Activated CD8-positive, alpha-beta memory T cell treated with anti-CD3 and anti-CD28 coated beads, Interleukin-2, amount 50 U/mL, for 48 hours (primary cell): ENCODE data around the gene CELSR2.

Experiments
- DNase-seq: peaks from one replicate; pipeline ENCODE4 v3.0.0-alpha.2; 2020

CELSR2 gene

DNA sequence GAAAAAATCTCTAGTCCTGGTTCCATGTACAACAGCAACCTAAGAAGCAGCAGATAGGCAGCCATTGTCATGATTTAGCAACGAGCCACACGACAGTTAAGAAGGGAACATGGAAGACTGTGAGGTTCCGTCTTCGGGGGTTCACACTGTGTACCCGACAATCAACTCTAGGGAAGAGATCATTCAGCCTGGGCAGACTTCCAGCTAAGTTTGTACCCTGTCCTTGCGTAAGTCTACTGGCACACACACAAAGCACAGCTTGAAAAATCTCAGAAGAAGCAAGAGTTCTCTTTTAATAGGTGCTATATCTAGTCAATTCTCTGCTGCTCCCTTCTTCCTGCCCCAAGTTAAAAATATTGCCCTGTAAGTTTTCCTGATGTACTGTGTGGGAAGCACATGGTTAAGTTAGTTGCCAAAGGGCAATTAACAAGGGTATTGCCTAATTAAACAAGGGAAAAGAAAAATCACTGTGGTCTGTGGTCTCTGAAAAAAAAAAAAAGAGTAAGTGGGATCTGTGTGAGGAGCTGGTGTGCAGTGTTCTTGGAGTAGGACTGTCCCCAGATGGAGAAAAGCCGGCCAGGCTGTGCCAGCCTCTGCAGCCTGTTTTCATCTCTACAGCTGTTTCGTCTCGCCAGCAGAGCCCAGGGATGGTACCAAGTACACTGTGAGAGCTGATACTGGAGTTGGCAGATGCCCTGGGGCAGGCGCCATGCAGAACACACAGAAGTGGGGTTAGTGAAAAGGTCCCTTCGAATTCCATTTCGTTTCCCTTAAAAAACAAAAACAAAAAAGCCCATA, 63.8 kb downstream of the CELSR2 start:
- no peak for DNase-seq

DNA sequence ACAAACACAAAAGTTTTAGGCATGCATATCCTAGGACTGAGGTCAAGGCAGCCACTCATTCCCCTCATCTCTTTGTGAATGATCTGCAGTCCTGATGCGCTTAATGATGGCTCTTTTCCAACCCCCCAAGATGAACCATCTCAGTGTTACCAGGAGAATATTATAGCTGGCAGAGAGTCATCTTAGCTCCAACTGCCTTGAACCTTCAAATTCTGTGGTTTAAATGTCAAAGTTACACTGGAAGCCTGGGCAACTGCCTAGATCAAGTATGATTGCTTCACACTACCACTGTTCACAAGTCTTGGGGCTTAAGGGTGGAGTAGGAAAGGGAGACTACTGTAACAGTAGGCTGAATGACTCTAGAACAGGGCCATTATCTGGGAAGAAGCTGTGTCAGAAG, 65.5 kb downstream of the CELSR2 start:
- DNase-seq = no peak

DNA sequence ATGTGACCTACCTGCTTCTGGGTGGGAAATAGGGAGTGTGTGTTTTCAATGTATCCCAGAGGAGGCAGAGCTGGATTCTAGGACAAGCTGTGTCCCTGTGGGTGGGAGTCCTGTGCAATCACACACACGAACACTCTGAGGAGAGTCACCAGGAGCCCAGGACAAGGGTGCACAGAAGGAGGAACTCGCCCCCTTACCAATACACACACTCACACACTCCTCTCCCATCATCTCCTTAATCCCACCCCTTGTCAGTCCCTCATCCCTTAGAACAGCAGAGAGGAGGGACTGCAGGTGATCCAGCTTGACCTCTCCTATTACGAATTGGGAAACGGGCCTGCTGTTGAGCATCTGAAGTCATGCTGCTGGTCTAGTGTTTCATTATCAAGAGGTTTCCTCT, 65.9 kb downstream of the CELSR2 start:
- DNase-seq = no peak

DNA sequence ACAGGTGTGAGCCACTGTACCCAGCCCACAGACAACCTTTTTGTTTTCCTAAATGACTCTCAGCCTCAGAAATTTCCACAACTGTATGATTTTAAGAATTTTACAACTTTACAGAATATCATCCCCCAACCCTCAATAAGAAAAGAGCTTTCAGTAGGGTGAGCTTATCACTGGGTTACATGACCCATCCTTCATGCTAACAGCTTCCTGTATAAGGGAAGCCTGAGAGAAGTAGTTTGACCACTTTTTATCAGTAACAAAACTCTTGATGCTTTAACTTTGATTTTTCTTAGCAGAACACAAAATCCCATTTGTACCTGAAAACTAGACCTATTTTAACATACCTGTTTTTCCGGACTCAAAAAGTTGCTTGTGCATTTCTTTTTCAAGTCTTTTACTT, 67.2 kb downstream of the CELSR2 start:
- no peak for DNase-seq

DNA sequence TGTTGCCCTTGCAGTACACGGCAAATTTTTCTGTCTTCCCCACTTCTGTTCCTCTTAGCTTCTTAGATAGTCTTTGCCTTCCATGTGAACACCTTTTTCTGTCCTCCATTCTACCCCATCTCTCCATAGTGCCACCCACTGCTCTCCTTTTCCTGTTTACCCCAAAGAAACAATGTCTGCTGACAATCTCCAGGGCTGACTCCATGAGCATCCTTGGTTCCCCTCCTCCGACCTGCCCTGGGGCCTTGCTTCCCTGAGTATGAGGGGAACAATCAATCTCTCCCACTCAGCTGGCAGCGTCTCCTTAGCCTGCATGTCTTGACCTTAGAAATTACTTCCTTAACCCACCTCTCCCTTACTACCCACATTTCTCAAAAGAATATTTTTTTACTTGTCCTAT, 69.8 kb downstream of the CELSR2 start:
- no peak for DNase-seq

DNA sequence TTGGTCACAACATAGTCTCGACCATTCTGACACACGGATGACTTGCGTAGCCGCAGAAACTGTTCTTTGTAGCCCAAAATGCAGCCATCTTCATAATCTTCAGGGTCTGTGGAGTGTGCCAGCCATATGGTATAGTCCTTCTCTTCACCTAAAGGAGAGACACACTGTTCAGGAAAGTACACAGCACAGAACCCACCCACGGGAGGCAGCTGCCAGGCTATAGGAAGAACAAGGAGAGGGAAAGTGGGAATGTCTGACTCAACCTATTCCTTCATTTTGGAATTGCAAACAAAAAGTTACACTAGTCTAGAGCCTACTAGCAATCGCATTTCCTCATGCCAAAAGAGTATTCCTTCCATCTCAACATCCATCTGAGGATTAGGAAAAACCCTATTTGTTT, 73.6 kb downstream of the CELSR2 start:
- no peak for DNase-seq
